Measurements from ENCODE around the gene GPR161.

GRCh38 chr1:168138134-168138533 lies 1.4 kb upstream of the GPR161 start:
- TF ChIP-seq EP300 (IDR thresholded peaks at IDR 0.05) (no peak), POLR2A (IDR thresholded peaks at IDR 0.05) (no peak)
